GM18499 (cell line): ENCODE results near the gene FABP1.

ENCODE experiments used
- ATAC-seq: cut with Tn5 transposase; IDR thresholded peaks from one replicate; pipeline ENCODE4 v1.9.1; 2021; ENCODE audit warnings: moderate number of reproducible peaks; ENCODE audit not compliant: insufficient read depth, unreplicated experiment

Gene FABP1

GRCh38 chr2:88139203-88139702 lies 11.4 kb upstream of the FABP1 start:
- ATAC-seq, result no peak

GRCh38 chr2:88137833-88138232 lies 10.0 kb upstream of the FABP1 start:
- no peak for ATAC-seq

- no peak for ATAC-seq
These were observed 9.0 kb upstream of the FABP1 start for GRCh38 chr2:88136817-88137216.

- ATAC-seq, result no peak
These were observed 6.0 kb upstream of the FABP1 start for GRCh38 chr2:88133875-88134274.

- no peak for ATAC-seq
These were observed 4.1 kb upstream of the FABP1 start for GRCh38 chr2:88131999-88132368.

- no peak for ATAC-seq
These were observed 3.5 kb upstream of the FABP1 start for GRCh38 chr2:88131201-88131998.

GRCh38 chr2:88129313-88129959 lies 1.6 kb upstream of the FABP1 start:
- no peak for ATAC-seq

- no peak for ATAC-seq
These were observed 921 bp upstream of the FABP1 start for GRCh38 chr2:88128654-88129312.

- ATAC-seq, result no peak
These were observed 299 bp downstream of the FABP1 start for GRCh38 chr2:88127638-88127887.

GRCh38 chr2:88126772-88127637 lies 857 bp downstream of the FABP1 start:
- ATAC-seq, result no peak

- no peak for ATAC-seq
These were observed 1.7 kb downstream of the FABP1 start for GRCh38 chr2:88125924-88126771.

- ATAC-seq, result no peak
These were observed 2.4 kb downstream of the FABP1 start for GRCh38 chr2:88125344-88125923.

- ATAC-seq, result no peak
These were observed 3.6 kb downstream of the FABP1 start for GRCh38 chr2:88123975-88124917.

GRCh38 chr2:88123164-88123974 lies 4.5 kb downstream of the FABP1 start:
- no peak for ATAC-seq

- no peak for ATAC-seq
These were observed 5.5 kb downstream of the FABP1 start for GRCh38 chr2:88122141-88122884.

- no peak for ATAC-seq
These were observed 6.2 kb downstream of the FABP1 start for GRCh38 chr2:88121678-88122077.

- no peak for ATAC-seq
These were observed 9.9 kb downstream of the FABP1 start for GRCh38 chr2:88117973-88118372.
